OCI-LY1 (cell line): ENCODE data around the gene GABRA5.

Source experiments
- CTCF ChIP-seq: fragments of 200-600 bp; sonication (generic), shearing (Covaris generic); IDR thresholded peaks from 2 replicates; pipeline ENCODE4 v1.5.1; 2017; ENCODE audit warnings: mild to moderate bottlenecking, antibody characterized with exemption, low read length, moderate library complexity, mixed read lengths
- EZH2 ChIP-seq: fragments of 200-600 bp; sonication (generic), shearing (Covaris generic); IDR thresholded peaks from 2 replicates; pipeline ENCODE4 v1.8.0; 2017; ENCODE audit warnings: borderline replicate concordance, mixed run types, mild to moderate bottlenecking, antibody characterized with exemption, low read length, moderate library complexity, mixed read lengths

DNA sequence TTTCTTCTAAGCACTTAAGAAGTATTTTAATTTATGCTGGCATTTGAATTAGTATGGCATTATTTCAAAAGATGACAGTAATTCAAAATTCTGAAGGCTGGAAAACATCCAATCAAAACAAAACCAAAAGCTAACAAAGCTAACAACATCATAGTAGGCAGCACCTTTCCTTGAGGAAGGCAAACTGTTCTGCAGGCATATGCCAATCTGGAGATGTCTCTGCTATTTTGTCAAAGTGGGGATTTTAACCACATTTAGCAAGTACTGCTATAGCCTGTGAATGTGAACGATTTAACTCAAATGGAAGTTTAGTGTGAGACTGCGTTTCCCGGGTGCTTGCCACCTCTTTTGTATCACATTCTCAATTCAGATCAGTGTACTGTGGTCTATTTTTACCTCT, 16.7 kb upstream of the GABRA5 start:
- no peak for TF ChIP-seq CTCF
- TF ChIP-seq EZH2 = no peak
